Left lung (tissue), 10 donors: Measurements from ENCODE around the gene ALDH1A1. TPM values are rescaled to one million over a fixed set of nuclear protein-coding genes. Genes with fewer than 3 reads are reported as not detected.

Source experiments
- ATAC-seq: fragments of 200-7000 bp; cut with Tn5 transposase; one replicate; pipeline ENCODE4 v1.9.1; 2020; ENCODE audit warnings: moderate library complexity
- DNase-seq, 4 donors: peaks; one replicate each; pipeline ENCODE4 v3.0.0-alpha.2; 2013 to 2020
- H3K27ac ChIP-seq, 2 donors: fragments of 200-600 bp; sonication (generic) in 1 of 2; one replicate each; pipeline versions ENCODE4 v1.5.0 to v1.8.0; 2020 to 2021
- H3K27me3 ChIP-seq, 2 donors: fragments of 200-600 bp; sonication (generic) in 1 of 2; one replicate each; pipeline versions ENCODE4 v1.5.0 to v1.8.0; 2020 to 2021
- H3K36me3 ChIP-seq, 2 donors: fragments of 200-600 bp; sonication (generic) in 1 of 2; one replicate each; pipeline versions ENCODE4 v1.5.0 to v1.8.0; 2020 to 2021
- H3K4me1 ChIP-seq, 2 donors: fragments of 200-600 bp; one replicate each; pipeline ENCODE4 v1.8.0; 2021
- H3K4me3 ChIP-seq, 2 donors: fragments of 200-600 bp; sonication (generic) in 1 of 2; one replicate each; pipeline versions ENCODE4 v1.5.0 to v1.8.0; 2020 to 2021; ENCODE audit warnings: mild to moderate bottlenecking in 1 of 2
- H3K9me3 ChIP-seq, 2 donors: fragments of 200-600 bp; sonication (generic) in 1 of 2; one replicate each; pipeline versions ENCODE4 v1.5.0 to v1.8.0; 2020 to 2021
- CTCF ChIP-seq, 2 donors: fragments of 200-600 bp; sonication (generic) in 1 of 2; IDR thresholded peaks; one replicate each; pipeline versions ENCODE4 v1.5.0 to v1.8.0; 2021; ENCODE audit warnings: antibody characterized with exemption in 2 of 2
- intact Hi-C, 2 donors: fragments of 100-400 bp; cut with DNase I; formaldehyde crosslinking; loops; one replicate each; pipeline versions ENCODE4 v1.11.2 to v1.14.2; 2022
- polyA plus RNA-seq, 6 donors: library from polyadenylated mRNA; unstranded; fragments of 120-200 nt; gene quantifications; one replicate each; pipeline ENCODE4 v1.2.1, GENCODE V29; 2013; ENCODE audit not compliant: insufficient read length in 6 of 6
- total RNA-seq, 2 donors: library from RNA; stranded (reverse); fragmentation: NEBNext Ultra II Directional; extraction: Animal tissue kit (Norgen Biotek cat#: 25700); gene quantifications; one replicate each; pipeline ENCODE4 v1.2.1, GENCODE V29; 2021
- donor health status: DM: no; HTN: yes; CAD: no.
- donor health status: DM: no; HTN: no; CAD: no.

The ALDH1A1 gene
- total and polyA plus RNA-seq, 8 donors = 23.2 to 126 (median 46.6) TPM

GRCh38 chr9:72980183-72980582, 27.3 kb upstream of the ALDH1A1 start:
- Histone ChIP-seq H3K27ac (no peak overlapping the region), H3K36me3 (no peaks in the 10 kb centered on the region), H3K4me1 (peaks cover 7 to 10% of the 10 kb centered on the region in 2 donors), H3K27me3 (no peaks in the 10 kb centered on the region), H3K4me3 (no peak overlapping the region), H3K9me3 (no peaks in the 10 kb centered on the region)
- intact Hi-C loops = no loop called here
- TF ChIP-seq CTCF (IDR thresholded peaks at IDR 0.05) = no peak
- DNase-seq (no peak), ATAC-seq (no peak)

- Histone ChIP-seq H3K27me3 (no peaks in the 10 kb centered on the region), H3K9me3 (no peaks in the 10 kb centered on the region), H3K27ac (no peak overlapping the region), H3K4me3 (no peak overlapping the region), H3K4me1 (peaks cover 7 to 10% of the 10 kb centered on the region in 2 donors), H3K36me3 (no peaks in the 10 kb centered on the region)
- DNase-seq = no peak
- TF ChIP-seq CTCF (IDR thresholded peaks at IDR 0.05) = no peak
- intact Hi-C loops = no loop called here
- ATAC-seq = peak; percentile 79
These were observed 26.7 kb upstream of the ALDH1A1 start for GRCh38 chr9:72979405-72980100.

- TF ChIP-seq CTCF (IDR thresholded peaks at IDR 0.05) = no peak
- Histone ChIP-seq H3K27me3 (no peaks in the 10 kb centered on the region), H3K4me3 (no peak overlapping the region), H3K9me3 (no peaks in the 10 kb centered on the region), H3K4me1 (peaks cover 4 to 10% of the 10 kb centered on the region in 2 donors), H3K36me3 (no peaks in the 10 kb centered on the region), H3K27ac (no peak overlapping the region)
- intact Hi-C loops = no loop called here
- DNase-seq (no peak), ATAC-seq (peak; percentile 80)
These were observed 25.9 kb upstream of the ALDH1A1 start for GRCh38 chr9:72978744-72979143.

GRCh38 chr9:72977670-72978069, 24.8 kb upstream of the ALDH1A1 start:
- ATAC-seq (peak; percentile 46), DNase-seq (no peak)
- H3K4me3 ChIP-seq = no peak overlapping the region
- H3K36me3 ChIP-seq = no peaks in the 10 kb centered on the region
- intact Hi-C loops = no loop called here
- no peak overlapping the region for H3K27ac ChIP-seq
- H3K9me3 ChIP-seq = no peaks in the 10 kb centered on the region
- H3K4me1 ChIP-seq = peaks cover 0 to 7% of the 10 kb centered on the region in 2 donors
- no peak for TF ChIP-seq CTCF (IDR thresholded peaks at IDR 0.05)
- no peaks in the 10 kb centered on the region for H3K27me3 ChIP-seq

GRCh38 chr9:72974501-72974900, 21.6 kb upstream of the ALDH1A1 start:
- no peak overlapping the region for H3K27ac ChIP-seq
- ATAC-seq (no peak), DNase-seq (no peak)
- intact Hi-C loops = no loop called here
- no peaks in the 10 kb centered on the region for H3K4me1 ChIP-seq
- H3K36me3 ChIP-seq = no peaks in the 10 kb centered on the region
- H3K9me3 ChIP-seq = no peaks in the 10 kb centered on the region
- no peaks in the 10 kb centered on the region for H3K27me3 ChIP-seq
- no peak overlapping the region for H3K4me3 ChIP-seq
- no peak for TF ChIP-seq CTCF (IDR thresholded peaks at IDR 0.05)
